Activated CD4-positive, alpha-beta T cell treated with anti-CD3 and anti-CD28 coated beads, Interleukin-2, amount 50 U/mL, for 16 hours (primary cell): ENCODE data around the gene FRYL.
A peak's percentile ranks its signal among the peaks of the same experiment; 100 is the strongest.
"Not testable (repeated sequence)": the region's sequence is repeated elsewhere in the genome, so short reads cannot be mapped to it uniquely, and the experiment has no call there.

ENCODE experiments used
- DNase-seq: peaks from one replicate; pipeline ENCODE4 v3.0.0-alpha.2; 2020

The FRYL gene

DNA sequence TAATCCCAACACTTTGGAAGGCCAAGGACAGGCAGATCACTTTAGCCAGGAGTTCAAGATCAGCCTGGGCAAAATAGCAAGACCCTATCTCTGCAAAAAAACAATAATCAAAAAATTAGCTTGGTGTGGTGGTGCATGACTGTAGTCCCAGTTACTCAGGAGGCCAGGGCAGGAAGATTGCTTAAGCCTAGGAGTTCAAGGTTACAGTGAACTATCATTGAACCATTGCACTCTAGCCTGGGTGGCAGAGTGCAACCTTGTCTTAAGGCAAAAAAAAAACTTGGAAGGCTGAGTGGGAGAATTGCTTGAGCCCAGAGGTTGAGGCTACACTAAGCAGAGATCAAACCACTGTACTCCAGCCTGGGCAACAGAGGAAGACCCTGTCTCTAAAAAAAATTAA, 5.2 kb upstream of the FRYL start:
- no peak for DNase-seq

DNA sequence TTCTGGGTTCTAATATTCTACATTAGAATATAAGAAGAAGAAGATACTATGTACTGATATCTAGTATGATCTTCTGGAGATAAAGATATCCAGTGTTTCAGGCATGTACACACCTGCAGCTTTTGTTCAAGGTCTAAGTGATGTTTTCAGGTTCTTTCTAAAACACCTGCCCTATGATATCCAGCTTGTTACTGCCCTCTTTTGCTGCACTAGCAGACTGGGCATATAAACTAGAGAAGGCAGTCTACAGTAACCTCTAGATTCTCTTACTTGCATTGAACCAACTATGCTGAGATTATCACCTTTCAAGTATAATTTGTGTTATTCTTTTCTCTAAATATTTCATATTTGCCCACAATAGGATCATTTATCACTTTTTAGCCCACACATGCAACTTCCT, 1.9 kb upstream of the FRYL start:
- DNase-seq = no peak

DNA sequence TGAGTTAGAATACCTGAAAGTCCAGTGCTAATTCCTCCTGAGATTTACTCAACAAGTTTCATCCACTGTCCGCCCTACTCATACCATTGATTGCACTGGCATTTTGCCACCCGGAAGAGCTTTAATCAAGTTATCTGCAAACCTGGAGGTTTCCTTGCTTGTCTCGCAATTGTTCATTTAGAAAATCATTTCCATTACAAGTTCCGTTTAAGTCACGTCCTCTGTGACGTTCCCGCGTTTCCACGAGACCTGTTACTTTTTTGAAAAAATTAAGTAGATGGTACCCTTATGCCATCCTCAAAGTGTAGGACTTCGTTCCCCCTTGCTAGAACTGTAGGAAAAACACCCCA, 761 bp upstream of the FRYL start:
- peak; percentile 46 for DNase-seq

DNA sequence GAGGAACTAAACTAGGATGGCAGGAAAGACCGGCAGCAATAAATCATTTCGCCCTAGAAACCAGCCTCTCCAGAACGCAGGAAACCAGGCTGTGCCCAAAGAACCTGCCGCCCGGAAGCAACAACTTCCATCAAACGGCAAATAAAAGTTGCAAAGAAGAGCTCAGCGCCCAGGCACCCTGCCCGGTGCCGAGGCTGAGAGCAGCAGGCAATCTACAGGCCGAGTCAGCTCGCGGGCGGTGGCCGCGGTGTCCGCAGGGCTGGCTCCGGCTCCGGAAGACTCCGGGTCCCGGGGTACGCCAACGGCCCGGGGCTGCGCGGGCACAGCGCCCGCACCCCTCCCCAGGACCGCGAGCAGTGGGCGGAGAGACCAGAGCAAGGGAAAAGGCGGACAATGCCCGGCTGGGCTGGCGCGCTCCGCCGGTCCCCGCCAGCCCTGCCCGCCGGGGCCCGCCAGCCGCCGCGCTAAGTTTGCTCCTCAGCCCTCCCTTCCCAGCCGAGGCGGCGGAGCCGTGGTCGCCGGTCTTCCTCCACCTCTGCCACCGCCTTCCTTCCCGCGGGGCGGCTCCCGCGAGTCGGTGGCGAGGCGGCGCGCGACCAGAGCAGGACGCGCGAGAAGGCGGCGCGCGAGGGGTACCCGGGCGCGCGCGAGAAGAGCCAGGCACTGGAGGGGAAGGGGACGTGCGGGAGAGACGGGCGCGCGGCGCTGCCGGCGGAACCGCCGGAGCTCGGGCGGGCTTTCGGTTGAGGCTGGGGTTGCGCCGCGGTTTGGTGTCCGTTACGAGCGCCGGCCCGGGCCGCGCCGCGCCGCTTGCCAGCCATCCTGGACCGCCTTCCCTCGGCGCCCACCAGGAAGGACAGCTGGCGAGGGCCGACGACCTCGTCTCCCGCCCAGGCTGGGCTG, 733 bp downstream of the FRYL start:
- DNase-seq = peak; percentile 63

DNA sequence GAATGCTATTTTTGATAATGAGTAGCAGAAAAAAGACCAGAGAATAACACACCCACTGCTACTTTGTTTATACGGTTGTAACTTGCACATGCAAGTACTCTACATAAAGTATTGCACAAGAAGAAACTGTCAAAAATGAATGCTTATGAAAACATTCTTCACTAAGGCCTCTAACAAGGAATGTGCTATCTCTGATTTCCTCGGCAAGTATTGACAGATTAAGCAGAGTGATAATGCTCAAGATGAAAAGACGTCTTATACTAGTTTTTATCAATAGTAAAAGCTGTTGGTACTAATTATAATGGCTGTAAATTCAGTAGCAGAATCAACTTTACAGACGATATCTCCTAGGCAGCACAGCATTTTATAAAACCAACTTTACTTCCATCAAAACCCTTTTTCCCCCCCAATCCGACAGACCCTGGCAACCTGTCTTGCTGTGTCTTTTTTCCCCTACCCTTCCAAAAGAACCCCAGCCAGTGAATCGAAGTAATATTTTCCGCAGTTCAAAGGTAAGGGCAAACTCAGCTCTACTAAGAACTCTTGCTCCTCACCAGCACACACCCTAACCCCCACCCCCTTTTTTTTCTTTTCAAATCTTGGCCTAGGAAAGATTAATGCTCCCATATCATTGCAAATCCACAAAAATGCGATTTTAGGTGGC, 1.5 kb downstream of the FRYL start:
- DNase-seq = peak; percentile 6

DNA sequence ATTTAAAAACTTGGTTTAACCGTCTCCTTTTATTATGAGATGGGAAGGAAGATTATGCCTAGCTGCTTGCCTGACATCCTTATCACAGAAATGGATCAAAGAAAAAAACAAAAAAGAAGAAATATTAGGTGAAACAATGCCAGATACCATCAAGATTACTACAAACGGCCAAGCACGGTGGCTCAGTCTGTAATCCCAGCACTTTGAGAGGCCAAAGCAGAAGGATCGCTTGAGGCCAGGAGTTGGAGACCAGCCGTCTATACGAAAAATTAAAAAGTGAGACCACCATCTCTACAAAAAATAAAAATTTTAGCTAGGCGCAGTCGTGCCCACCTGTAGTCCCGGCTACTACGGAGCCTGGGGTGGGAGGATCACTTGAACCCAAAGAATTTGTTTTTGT, 2.3 kb downstream of the FRYL start:
- no peak for DNase-seq

DNA sequence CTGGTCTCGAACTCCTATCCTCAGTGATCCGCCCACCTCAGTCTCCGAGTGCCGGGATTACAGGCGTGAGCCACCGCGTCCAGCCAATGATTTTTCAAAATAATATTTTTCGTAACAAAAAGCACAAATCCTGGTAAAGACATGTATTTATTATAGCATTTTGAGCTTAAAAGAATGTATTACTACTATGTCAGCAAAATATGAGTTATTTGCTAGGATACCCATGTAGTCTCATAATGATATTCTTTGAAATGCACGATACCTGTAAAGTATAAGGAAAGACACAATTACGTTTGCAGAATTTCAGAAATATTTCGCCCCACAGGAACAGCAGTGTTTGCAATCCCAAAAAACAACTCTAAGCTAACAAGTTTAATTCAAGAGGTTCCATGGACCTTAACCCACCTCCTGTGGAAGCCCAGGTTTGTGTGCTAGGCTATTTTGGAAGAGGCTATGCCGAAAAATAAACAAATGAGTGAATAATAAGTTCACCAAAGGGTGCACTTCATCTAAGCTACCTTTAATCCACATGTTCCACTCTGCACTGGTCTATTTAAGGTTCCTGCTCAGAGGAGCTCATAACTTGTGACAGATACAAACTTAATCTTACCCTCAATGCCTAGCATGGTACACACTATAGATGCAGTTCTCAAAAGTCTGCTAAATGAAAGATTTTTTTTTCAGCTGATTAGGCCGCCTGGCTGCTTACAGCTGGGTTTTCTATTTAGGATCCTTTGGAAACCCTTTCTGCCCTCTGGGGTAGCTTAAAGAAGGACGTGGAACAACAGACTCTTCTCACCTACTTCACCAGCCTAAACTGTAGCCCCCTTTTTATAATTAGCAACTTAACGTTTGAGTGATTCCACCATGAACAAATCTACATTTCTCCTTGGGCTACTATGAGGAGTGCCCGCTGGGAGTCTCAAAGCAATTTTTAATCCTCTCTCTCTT, 5.0 kb downstream of the FRYL start:
- DNase-seq = no peak

DNA sequence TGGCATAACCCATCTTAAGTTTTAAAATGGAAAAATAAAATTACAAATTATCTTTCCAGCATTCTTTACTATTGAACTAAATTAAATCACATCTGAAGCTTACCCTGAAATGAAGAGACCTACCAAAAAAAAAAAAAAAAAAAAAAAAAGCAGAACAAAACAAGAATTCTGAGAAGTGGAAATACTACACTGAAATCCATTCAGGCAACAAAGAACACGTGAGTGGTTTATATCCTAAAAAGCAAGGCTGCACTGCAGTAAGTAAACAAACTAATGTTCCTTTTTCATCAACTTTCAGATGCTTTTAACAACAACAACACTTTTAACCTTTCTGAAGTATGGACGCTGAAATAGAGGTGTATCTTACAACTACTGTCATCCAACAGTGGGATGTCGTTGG, 7.5 kb downstream of the FRYL start:
- DNase-seq = no peak

DNA sequence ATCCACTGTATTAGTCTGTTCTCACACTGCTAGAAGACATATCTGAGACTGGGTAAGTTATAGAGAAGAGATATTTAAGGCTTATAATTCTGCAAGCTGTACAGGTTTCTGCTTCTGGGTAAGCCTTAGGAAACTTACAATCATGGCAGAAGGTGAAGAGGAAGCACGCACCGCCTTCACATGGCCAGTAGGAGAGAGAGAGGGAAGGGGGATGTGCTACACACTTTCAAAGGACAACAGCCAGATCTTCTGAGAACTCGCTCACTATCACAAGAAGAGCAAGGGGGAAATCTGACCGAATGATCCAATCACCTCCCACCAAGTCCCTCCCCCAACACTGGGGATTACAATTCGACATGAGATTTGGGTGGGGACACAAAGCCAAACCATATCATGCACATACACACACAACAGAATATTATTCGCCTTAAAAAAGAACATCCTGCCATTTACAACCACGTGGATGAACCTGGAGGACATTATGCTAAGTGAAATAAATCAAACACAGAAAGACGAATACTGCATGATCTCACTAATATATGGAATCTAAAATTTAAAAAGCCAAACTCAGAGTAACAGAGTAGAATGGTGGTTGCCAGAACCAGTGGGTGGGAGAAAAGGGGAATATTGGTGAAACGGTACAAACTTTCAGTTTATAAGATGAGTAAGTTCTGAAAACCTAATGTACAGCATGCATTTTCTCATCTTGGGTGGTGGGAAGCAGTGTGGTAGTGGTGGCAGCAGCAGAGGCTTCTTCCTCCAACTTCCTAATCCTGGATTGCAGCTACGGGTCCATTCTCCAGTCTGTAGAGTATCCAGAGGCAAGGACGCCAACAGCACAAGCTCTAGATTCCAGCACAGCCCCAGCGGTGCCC, 12.8 kb downstream of the FRYL start:
- no peak for DNase-seq

DNA sequence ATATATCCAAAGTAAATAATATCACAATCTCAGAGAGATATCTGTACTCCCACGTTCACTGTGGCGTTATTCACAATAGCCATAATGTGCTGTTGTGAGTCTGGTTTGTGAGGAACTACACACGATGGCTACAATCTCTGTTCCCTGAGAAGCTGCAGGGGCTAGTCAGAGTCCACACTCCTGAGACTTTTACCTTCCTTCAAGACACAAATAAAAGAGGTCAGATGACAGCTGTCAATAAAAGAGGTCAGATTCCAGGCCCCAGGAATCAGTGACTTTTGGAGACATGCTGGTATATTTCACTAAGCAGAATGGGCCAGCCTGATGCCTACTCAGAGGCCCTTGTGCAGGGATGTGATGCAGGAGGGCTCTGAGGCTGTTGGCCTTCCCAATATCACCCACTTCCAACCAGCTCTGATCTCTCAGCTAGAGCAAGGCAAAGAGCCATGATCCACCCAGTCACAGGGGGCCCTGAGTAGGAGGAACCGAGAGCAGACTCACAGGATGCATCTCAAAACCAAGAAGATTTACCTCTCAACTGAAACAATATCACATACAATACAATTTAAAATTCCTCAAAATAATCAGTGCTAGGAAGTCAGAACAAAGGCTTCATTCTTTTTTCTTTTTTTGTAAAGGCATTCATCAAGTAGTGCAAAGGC, 13.8 kb downstream of the FRYL start:
- DNase-seq = no peak

DNA sequence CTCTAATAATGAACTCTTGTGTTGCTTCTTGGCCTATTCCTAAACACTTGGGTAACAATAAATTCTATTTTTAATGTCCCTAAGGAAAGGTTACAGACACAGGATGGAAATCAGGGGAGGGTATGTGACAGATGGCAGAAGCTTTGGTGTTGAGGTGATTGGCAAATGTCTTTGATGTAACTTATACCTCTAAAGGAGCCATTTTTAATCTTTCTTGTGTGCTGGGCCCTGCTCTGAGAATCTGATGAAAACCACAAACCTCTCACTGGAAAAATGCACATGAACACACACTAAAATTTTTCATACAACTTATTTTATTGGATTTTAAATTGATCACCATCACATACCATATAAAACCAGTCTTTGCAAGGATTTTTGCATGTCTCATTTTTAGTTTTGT, 17.7 kb downstream of the FRYL start:
- DNase-seq = no peak

DNA sequence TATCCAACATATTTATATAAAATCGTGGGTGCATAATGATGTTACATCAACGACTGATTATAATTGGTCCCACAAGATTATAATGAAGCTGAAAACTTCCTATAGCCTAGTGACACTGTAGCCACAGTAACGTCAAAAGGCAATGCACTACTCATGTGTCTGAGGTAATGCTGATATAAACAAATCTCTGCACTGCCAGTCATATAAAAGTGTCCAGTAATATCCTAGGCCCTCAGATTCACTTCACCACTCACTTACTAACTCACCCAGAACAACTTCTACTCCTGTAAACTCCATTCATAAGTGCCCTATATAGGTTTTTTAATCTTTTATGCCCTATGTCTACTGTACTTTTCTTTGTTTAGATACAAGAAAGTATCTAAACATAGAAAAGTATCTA, 18.8 kb downstream of the FRYL start:
- DNase-seq = no peak

DNA sequence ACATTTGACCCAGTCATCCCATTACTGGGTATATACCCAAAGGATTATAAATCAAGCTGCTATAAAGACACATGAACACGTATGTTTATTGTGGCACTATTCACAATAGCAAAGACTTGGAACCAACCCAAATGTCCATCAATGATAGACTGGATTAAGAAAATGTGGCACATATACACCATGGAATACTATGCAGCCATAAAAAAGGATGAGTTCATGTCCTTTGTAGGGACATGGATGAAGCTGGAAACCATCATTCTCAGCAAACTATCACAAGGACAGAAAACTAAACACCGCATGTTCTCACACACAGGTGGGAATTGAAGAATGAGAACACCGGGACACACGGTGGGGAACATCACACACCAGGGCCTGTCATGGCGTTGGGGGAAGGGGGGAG, 21.4 kb downstream of the FRYL start:
- not testable (repeated sequence) for DNase-seq

DNA sequence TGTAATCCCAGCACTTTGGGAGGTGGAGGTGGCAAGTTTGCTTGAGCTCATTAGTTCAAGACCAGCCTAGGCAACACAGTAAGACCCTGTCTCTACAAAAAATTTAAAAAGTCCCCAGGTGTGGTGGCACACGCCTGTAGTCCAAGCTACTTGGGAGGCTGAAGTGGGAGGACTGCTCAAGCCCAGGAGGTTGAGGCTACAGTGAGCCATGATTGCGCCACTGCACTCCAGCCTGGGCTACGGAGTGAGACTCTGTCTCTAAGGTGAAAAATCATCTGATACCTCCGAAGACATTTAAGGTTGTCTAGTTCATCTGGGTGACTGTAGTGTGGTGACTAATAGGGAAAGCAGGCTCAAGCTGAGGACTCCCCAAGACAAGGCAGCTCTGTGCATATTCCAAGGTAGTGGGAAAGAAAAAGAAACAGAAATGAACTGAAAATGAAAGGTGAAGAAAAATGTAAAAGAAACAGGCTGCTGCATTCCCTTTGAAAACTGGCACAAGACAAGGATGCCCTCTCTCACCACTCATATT, 23.3 kb downstream of the FRYL start:
- no peak for DNase-seq

DNA sequence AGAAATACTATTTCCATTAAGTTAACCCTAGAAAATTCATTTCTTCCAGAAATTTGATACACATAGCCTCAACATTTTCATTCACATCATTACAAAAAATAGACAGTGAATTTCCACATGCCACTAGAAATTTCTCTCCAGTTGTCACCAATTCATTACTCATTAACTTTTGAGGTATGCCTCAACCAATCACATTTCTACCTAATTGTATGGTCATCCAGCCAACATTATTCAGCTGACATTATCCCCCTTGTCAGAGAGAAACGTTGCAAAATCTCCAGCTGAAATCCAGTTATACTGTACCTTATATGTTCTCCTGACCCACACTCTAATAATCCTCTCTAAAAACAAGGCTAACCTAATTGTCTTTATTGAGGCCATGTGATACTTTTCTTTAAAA, 24.8 kb downstream of the FRYL start:
- DNase-seq = no peak

DNA sequence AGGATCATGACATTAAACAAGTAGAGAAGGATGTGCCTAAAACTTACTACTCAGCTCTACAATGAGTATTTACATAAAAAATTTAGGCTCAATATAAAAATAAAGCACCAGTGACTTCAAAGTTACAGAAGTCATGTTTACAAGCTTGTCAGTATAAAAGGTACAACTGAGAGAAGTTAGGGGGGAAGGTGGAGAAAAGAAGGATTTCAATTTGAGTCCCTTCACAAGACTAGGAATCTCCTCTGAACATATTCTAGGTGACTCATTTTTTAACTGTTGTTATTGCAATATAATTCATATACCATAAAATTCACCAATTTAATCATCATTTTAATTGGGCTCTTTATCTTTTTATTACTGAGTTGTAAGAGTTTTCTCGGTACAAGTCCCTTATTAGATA, 26.9 kb downstream of the FRYL start:
- DNase-seq = no peak

DNA sequence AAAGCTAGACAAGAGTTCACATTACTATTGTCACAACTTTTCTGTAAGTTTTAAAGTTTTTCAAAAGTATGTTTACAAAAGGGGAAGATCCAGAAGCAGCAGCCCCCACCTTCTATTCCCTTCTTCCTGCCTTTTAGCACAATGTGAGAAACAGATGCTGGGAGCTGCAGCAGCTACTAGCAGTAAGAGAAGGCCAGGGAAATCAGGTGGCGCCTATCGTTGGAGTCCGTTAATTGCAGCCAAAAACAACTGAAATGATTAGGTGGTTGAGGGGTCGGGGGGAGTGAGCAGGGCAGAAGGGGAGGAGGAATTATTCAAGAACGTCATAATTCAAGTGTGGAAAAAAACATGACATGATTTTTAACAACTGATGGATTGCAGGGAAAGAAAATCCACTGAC, 27.4 kb downstream of the FRYL start:
- no peak for DNase-seq

DNA sequence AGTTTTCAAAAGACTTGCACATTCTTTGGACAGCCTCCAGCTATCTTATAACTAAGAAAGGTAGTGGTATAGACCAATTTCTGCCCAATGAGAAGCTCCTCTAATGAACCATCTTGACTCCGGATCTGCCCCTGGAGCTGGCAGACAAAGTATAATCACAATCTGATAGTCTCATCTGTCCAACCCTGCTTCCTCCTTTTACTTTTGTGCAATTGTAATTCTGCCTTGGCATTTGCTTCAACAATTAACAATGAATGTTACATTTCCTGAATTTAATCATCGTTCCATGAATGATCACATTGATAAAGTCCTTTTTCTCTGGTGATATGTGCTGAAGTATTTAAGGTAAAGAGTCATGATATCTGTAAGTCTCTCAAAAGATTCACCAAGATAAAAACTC, 27.8 kb downstream of the FRYL start:
- no peak for DNase-seq

DNA sequence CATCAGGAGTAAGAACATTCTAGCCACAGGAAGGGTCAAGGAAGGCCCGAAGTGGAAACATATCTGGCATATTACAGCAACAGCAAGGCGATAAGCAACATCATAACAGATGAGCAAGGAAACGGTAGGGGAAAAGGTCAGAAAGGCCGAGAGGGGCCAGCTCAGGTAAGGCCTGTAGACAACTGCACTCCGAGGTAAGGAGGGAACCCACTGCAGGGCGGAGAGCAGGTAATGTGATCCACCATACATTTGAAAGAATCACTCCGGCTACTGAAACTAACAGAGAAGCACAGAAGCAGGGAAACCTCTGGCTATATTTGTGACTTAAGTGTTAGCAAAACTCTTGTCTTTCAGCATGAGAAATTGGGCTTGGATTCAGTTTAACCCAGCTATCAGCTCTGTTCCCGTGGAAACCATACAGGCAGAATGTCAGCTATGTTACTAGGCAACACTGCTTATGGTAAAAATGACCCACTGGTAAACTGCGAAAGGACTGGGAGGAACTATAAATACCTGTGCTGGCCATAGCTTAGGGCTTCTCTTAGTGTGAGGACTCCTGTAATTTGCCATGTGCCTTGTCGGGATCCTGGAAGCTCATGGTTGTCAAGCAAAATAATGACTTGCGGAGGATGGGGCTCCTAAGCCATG, 31.0 kb downstream of the FRYL start:
- no peak for DNase-seq

DNA sequence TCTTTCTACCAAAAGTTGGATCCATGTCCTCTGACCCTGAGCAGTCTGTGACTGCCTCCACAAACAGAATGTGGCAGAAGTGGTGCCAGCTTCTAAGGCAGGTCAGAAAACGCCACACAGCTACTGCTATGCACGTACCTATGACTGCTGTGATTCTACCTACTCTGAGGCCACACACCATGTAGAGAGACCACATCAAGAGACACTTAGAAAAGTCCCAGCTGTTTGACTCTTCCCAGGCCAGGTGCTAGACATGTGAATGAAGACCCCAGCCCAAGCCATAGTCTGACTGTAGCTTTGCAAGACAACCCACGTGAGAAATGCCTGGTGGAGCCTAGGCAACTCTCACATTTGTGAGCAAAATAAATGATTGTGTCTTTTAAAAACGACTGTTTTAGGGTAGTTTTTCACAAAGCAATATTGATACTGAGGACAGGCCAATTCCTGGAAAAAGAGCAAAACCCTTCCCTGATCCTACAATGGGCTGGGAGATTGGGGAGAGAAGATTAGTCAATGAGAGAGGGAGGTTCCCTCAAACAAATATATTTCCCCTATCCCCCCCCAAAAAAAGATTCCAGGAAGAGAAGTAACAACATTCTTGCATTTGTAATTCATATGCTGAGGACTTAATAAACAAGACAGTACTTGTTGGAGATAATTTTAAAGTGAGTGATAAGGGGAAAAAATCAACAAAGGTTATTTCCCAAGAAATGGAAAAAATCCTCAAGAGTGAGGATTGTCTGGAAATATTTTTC, 33.3 kb downstream of the FRYL start:
- no peak for DNase-seq
